Measurements from ENCODE around the gene RDX.
A peak's percentile ranks its signal among the peaks of the same experiment; 100 is the strongest.
"Not testable (repeated sequence)": the region's sequence is repeated elsewhere in the genome, so short reads cannot be mapped to it uniquely, and the experiment has no call there.

The RDX gene

GRCh38 chr11:110200241-110200640 is 96.2 kb downstream of the RDX start:
- DNase-seq (ENCODE audit: low read depth, low spot score), result no peak

DNA sequence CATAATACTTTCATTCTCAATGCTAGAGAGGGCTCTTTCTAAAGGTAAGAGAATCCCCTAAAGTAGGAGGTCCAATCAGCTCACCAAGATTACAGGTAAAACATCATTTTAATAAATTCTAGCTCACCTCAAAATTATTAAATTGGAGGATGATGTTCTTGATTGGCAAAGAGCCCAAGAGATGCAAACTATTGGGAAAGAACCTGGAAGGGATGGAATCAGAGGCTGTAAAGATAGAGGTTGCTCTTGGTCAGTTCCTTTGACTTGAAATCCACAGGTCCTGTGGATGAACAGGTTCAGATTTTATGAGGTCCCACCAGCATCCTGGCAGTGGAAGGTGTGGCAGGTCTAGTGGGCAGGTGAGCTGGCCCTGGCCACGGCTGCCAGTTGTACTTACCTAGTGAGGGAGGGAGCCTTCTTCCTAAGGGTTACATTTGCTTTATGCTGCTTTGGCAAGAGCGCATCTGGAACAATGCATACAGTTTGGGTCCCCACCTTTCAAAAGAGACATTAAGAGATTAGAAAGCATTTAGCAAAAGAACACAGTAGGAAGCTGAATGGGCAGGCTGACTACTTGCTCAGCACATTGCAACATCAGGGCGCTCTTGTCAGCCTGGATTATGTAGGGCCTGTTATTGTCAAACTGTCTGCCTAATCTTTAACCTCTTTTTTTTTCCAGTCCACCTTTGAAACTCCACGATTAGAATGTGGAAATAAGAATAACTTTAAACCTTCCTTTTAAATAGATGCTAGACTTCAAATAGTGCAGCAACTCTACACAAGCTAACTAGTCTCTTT is 97.0 kb downstream of the RDX start:
- DNase-seq (ENCODE audit: low read depth, low spot score), result no peak

- DNase-seq (ENCODE audit: low read depth, low spot score), result no peak
These were observed 98.2 kb downstream of the RDX start for GRCh38 chr11:110198031-110198729.

GRCh38 chr11:110196884-110197420 is 99.5 kb downstream of the RDX start:
- no peak for DNase-seq (ENCODE audit: low read depth, low spot score)

DNA sequence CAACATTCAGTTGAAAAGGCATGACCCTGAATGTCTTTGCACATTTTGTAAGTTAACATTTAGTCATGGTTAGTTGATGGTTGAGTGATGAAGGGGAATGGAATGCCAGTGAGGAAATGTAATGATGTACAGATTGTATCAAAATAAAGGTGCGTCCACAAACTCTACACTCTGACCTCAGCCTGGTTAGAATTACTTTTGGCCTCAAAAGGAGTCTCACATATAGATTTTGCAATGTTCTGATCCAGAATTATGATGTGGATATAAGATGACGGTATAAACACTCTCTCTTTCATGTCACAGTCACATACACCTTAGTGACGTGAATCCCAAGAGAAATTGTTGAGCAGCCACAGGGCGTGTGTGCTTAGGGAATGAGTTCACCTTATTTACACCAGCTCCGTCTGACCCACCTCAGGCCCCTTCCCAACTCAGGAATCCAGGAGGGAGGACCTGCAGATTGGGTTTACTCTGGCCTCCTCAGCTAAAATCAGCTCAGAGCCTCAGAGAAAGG is 100.1 kb downstream of the RDX start:
- no peak for DNase-seq (ENCODE audit: low read depth, low spot score)

- not testable (repeated sequence) for DNase-seq (ENCODE audit: low read depth, low spot score)
These were observed 102.1 kb downstream of the RDX start for GRCh38 chr11:110194211-110194766.

GRCh38 chr11:110192604-110193282 is 103.7 kb downstream of the RDX start:
- DNase-seq (ENCODE audit: low read depth, low spot score), result not testable (repeated sequence)

DNA sequence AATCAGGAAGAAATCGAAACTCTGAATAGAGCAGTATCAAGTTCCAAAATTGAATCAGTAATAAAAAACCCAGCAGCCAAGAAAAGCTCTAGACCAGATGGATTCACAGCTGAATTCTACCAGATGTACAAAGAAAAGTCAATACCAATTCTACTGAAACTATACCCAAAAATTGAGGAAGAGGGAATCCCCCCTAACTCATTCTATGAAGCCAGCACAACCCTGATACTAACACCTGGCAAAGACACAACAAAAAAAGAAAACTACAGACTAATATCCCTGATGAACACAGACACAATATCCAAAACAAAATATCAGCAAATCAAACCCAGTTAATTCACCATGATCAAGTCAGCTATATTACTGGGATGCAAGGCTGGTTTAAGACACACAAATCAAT is 105.5 kb downstream of the RDX start:
- no peak for DNase-seq (ENCODE audit: low read depth, low spot score)

DNA sequence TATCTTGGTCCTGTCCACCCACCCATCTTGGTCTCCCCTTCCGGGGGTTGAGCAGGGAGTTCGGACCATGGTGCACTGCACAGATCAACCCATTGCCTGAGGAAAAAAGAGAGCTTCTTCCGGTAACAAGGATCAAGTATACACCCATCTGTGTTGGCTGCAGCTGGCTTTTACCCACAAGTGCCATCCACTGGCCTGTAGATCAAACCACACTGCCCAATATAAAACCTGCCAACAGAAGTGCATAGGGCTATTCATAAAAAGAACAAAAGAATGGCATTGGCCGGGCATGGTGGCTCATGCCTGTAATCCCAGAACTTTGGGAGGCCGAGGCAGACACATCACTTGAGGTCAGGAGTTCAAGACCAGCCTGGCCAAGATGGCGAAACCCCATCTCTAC is 108.7 kb downstream of the RDX start:
- no peak for DNase-seq (ENCODE audit: low read depth, low spot score)

- no peak for DNase-seq (ENCODE audit: low read depth, low spot score)
These were observed 109.5 kb downstream of the RDX start for GRCh38 chr11:110186867-110187266.

GRCh38 chr11:110186456-110186855 is 110.0 kb downstream of the RDX start:
- DNase-seq (ENCODE audit: low read depth, low spot score), result no peak

DNA sequence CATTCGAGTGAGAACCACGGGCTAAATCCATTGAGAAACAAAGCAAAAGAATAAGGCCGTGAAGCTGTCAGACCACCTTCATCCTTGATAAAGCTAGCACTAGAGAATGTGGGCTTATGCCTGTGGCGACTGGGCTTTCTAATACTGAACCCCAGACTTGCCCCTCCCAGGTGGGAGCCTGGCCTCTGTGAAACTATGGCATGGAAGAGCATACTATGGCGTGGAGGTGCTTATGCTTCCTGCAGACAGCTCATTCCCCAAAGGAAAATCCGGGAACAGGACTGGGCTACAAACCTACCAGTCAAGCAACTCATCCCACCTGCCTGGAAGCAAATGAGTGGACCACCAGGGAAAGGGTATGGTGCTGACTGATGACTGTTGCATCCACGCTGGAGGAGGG is 110.8 kb downstream of the RDX start:
- no peak for DNase-seq (ENCODE audit: low read depth, low spot score)

DNA sequence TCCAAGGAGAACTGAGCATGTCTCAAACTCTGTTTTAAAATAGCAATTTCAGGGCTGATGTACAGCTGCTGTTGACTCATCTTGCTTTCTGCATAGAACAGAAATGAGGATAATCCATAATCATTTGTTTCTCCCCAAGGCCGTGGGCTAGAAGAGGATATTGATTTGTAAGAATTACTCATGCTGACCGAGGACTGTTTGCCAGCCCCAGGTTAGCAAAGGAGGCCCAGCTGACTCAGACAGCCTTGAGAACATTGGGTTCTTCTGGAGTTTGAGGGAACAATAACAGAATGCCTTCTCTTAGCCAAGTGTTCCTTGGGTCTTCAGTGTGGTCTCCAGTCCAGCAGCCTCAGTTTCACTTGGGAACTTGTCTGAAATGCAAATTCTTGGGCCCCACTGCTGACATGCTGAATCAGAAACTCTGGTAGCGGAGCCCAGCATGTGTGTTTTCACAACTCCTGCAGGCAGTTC is 111.3 kb downstream of the RDX start:
- peak; percentile 49 for DNase-seq (ENCODE audit: low read depth, low spot score)

- no peak for DNase-seq (ENCODE audit: low read depth, low spot score)
These were observed 112.0 kb downstream of the RDX start for GRCh38 chr11:110184456-110184855.

DNA sequence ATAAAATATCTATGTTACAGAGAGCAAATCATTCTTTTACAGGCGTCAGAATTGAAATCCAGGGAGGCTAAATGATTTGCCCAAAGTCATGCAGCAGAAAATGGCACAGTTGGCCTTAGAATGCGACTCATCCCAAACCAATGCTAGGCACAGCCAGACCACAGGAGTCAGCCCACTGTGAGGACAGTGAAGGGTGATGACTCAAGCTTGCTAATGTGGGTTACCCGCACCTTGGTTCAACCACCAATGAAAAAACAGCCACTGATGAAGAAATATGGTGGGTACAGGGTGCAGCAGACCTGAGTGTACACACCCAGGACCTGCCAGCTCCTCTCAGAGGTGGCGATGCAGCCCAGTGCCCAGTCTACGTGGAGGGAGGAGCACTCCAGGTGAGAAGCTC is 113.5 kb downstream of the RDX start:
- DNase-seq (ENCODE audit: low read depth, low spot score), result no peak

GRCh38 chr11:110179064-110179463 is 117.3 kb downstream of the RDX start:
- no peak for DNase-seq (ENCODE audit: low read depth, low spot score)

GRCh38 chr11:110177086-110177456 is 119.3 kb downstream of the RDX start:
- DNase-seq (ENCODE audit: low read depth, low spot score), result no peak

DNA sequence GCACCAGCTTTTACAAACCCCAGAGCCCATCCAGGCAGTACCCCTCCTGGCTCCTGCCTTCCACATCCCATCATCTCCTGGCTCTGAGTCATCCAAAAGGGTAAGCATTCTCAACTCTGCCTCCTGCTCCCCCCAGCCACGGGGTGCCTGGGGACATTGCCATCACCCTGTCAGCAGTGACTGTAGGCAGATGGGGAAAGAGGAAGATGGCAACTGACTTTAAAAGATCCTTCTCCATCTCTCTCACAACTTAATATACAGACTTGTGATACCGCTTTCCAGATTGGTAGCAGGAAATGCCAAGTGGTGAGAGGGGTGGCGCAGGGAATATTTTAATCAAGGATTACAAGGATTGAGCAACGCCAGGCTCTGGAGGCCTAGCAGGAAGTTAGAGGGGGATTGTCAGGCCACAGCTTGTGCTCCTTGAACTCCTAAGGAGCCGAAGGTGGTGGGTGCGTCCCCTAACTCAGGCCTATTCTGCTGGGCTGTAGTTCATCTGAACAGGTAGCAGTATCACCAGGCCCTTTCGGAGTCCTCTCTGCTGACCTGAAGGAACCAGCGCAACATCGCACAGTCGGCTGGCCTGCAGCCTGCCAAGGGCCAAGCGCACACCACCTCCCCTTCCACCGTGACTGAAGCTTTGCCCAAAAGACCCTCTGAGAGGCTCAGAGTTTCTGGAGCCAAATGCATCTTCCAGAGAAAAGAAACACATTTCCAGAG is 119.9 kb downstream of the RDX start:
- DNase-seq (ENCODE audit: low read depth, low spot score), result no peak

DNA sequence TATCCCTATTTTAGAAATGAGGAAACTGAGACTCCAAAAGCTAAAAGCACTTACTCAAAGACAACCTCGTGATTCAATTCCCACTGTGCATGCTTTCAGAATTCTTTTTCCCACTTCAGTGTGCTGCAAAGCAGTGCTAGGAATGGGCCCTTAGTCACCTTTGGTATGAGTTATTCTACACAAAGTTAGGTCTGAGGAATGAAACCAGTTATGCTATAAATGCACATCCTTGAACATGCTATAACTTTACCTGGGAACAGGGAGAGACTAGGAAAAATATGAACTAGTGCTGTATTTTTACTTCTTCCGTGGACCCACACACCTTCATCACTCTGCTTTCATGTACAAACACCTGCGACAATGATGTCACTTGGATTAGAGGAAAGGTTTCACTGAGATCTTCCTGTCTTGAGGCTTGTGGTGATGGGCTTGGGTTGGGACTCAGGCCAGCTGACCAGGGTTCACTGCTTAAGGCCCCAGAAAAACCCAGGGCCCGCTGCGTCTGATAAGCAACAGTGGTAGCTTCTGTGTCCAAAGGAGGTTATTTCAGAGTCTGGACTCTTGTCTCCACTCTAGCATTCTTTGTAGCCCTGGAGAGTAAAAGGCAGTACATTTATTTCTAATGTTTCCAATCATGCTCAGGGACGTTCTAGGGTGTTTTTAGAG is 121.6 kb downstream of the RDX start:
- no peak for DNase-seq (ENCODE audit: low read depth, low spot score)

DNA sequence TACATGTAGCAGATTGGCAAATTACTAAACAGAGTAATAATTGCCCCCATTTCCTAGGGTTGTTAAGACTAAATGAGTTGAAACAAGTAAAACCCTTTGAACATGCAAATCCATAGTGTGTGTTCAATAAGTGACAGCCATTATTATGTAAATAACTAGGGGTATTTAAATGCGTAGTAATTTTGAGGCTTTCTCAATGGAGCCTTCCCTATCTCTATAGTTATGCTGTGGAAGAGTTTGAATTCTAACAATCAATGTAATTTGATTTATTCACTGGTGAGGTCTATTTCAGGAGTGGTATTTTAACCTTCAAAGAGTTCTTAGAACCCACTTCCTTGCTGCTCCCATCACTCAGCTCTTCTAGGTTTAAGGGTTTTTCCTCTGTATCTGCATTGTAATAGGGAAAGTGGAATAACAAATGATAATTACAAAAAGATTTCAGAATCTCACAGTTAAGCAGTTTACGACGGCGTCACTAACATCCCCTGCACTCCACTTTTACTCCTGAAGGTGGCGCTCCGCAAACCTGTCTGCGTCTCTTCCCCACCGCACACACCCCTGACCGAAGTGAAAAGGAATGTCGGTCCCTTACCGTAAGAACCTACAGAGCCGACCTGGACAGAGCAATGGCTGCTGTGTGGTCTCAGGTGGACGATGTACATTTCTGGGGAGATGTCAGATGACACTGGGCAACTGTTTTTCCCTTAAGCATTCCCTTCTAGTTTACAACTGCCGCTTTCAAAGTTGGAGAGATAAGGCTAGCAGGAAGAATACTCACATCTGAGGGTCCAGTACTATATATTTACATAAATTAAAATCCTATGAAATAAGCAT is 122.4 kb downstream of the RDX start:
- DNase-seq (ENCODE audit: low read depth, low spot score), result peak; percentile 40
